Lower lobe of right lung (tissue), 2 donors: ENCODE results near the gene ATPAF2. TPM values are rescaled to one million over a fixed set of nuclear protein-coding genes. Genes with fewer than 3 reads are reported as not detected.

ENCODE experiments used
- ATAC-seq, 2 donors: fragments of 200-7000 bp; cut with Tn5 transposase; one replicate each; pipeline ENCODE4 v1.9.1; 2020 to 2022; ENCODE audit warnings: mild to moderate bottlenecking in 2 of 2, moderate library complexity in 2 of 2
- DNase-seq: peaks from one replicate; pipeline ENCODE4 v3.0.0-alpha.2; 2020
- H3K27ac ChIP-seq: fragments of 200-600 bp; one replicate; pipeline ENCODE4 v1.8.0; 2022
- H3K27me3 ChIP-seq: fragments of 200-600 bp; one replicate; pipeline ENCODE4 v1.8.0; 2022; ENCODE audit warnings: low read depth
- H3K36me3 ChIP-seq: fragments of 200-600 bp; one replicate; pipeline ENCODE4 v1.8.0; 2022; ENCODE audit warnings: mild to moderate bottlenecking
- H3K4me1 ChIP-seq: fragments of 200-600 bp; one replicate; pipeline ENCODE4 v1.8.0; 2022
- H3K4me3 ChIP-seq: fragments of 200-600 bp; one replicate; pipeline ENCODE4 v1.8.0; 2022; ENCODE audit warnings: mild to moderate bottlenecking
- H3K9me3 ChIP-seq: fragments of 200-600 bp; one replicate; pipeline ENCODE4 v1.8.0; 2022
- CTCF ChIP-seq: fragments of 200-600 bp; IDR thresholded peaks from one replicate; pipeline ENCODE4 v1.8.0; 2022; ENCODE audit warnings: antibody characterized with exemption, mild to moderate bottlenecking
- intact Hi-C: fragments of 100-400 bp; cut with DNase I; formaldehyde crosslinking; loops from one replicate; pipeline ENCODE4 v1.11.0; 2022
- total RNA-seq: library from RNA; stranded (reverse); fragmentation: NEBNext Ultra II Directional; extraction: Animal tissue kit (Norgen Biotek cat#: 25700); gene quantifications from one replicate; pipeline ENCODE4 v1.2.1, GENCODE V29; 2021
- donor health status: DM: no; HTN: yes; CAD: no; lungs with severe emphysema.

ATPAF2 gene
- total RNA-seq, 1 donor from 2014 or later, result 22.9 TPM

GRCh38 chr17:17978481-17979424 is 60.2 kb downstream of the ATPAF2 start:
- no peak overlapping the region for H3K4me3 ChIP-seq
- H3K27ac ChIP-seq, result no peak overlapping the region
- intact Hi-C loops, result no loop called here
- no peak for TF ChIP-seq CTCF
- ATAC-seq, result no peak
- no peaks in the 10 kb centered on the region for H3K36me3 ChIP-seq
- no peaks in the 10 kb centered on the region for H3K4me1 ChIP-seq
- H3K9me3 ChIP-seq, result no peaks in the 10 kb centered on the region
- DNase-seq, result no peak
- H3K27me3 ChIP-seq, result no peaks in the 10 kb centered on the region

DNA sequence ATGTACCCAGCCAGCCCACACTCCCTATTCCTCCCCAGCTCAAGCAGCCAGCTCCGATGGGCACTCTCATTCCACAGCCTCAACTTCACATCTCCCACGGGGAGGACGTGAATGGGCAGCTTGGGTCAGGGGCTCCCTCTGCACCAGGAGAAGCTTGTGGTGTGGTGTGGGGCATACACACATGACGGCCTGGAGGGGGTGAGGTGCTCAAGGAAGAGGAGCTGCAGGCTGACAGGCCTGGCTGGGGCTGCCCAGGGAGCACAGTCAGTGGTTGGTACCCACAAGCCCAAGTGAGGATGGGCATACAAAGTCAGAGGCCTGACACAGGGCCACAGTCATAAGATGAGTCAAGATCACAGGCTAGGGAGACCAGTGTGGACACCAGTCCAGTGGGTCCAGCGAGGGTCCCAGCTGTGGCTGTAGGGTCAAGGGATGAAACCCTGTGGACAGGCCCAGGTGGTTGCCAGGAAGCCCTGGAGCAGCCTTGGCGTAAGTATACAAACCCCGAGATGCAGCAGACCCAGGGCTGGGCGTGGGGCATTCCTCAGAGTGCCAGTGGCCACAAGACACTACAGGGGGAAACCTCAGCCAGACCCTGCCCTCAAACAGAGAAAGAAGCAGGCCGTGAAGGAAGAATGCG is 61.9 kb downstream of the ATPAF2 start:
- no peak for DNase-seq
- ATAC-seq, result no peak
- peaks cover 8% of the 10 kb centered on the region for H3K4me1 ChIP-seq
- no peak for TF ChIP-seq CTCF
- intact Hi-C loops, result no loop called here
- H3K27me3 ChIP-seq, result no peaks in the 10 kb centered on the region
- H3K36me3 ChIP-seq, result no peaks in the 10 kb centered on the region
- H3K9me3 ChIP-seq, result no peaks in the 10 kb centered on the region
- no peak overlapping the region for H3K4me3 ChIP-seq
- no peak overlapping the region for H3K27ac ChIP-seq

DNA sequence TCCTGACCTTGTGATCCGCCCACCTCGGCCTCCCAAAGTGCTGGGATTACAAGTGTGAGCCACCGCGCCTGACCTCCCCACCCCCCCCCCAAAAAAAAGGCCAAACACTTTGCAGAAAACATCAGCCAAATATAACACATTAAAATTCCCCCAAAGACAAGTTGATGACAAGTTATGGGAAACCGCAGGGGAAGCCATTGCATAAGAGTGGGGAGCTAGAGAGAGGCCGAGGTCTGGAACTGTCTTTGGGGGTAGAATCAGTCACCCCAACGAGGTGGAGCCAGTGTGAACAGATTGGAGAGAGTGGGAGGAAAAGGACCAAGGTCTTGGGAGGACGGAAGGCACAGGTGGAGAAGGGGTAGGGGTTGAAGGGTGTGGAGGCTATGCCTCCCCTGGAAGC is 63.5 kb downstream of the ATPAF2 start:
- Histone ChIP-seq H3K27me3 (no peaks in the 10 kb centered on the region), H3K27ac (no peak overlapping the region), H3K36me3 (no peaks in the 10 kb centered on the region), H3K4me3 (no peak overlapping the region), H3K9me3 (no peaks in the 10 kb centered on the region), H3K4me1 (peaks cover 20% of the 10 kb centered on the region)
- TF ChIP-seq CTCF, result no peak
- no peak for ATAC-seq
- intact Hi-C loops, result no loop called here
- no peak for DNase-seq

- no peaks in the 10 kb centered on the region for H3K9me3 ChIP-seq
- H3K27ac ChIP-seq, result peak overlapping the region; percentile 77
- H3K4me3 ChIP-seq, result peak overlapping the region; percentile 87
- ATAC-seq (no peak), DNase-seq (no peak)
- H3K4me1 ChIP-seq, result peaks cover 23% of the 10 kb centered on the region
- no peak for TF ChIP-seq CTCF
- no peaks in the 10 kb centered on the region for H3K36me3 ChIP-seq
- no peaks in the 10 kb centered on the region for H3K27me3 ChIP-seq
- intact Hi-C loops, result no loop called here
Observed at GRCh38 chr17:17972952-17973254, 66.1 kb downstream of the ATPAF2 start.

GRCh38 chr17:17972126-17972951 is 66.6 kb downstream of the ATPAF2 start, which contains the start of the genes DRC3 and TOM1L2:
TSS of gene DRC3 (plus strand) at chr17:17972862. CDS start at chr17:17977599, 4,737 bp downstream.
TSS of gene TOM1L2 (minus strand) at chr17:17972400. CDS start at chr17:17972313, 87 bp downstream.
- H3K4me1 ChIP-seq, result peaks cover 23% of the 10 kb centered on the region
- intact Hi-C loops, result no loop called here

More at GRCh38 chr17:17972126-17972951, 66.6 kb downstream of the ATPAF2 start, which contains the start of the genes DRC3 and TOM1L2:
- DNase-seq (peak; percentile 100), ATAC-seq (peak; percentile 98 to 99)
- Histone ChIP-seq H3K4me3 (peak within 1 kb of the TSS; percentile 87), H3K27me3 (no peaks in the 10 kb centered on the region), H3K36me3 (no peaks in the 10 kb centered on the region), H3K9me3 (no peaks in the 10 kb centered on the region), H3K27ac (peak within 1 kb of the TSS; percentile 92)
- TF ChIP-seq CTCF, result no peak
